HepG2 (cell line): Measurements from ENCODE around the gene PIEZO2.

ENCODE experiments used
- ATF2 ChIP-seq: sonication (generic); formaldehyde crosslinking; IDR thresholded peaks from 2 replicates; pipeline ENCODE4 v1.4.0; 2020; ENCODE audit warnings: missing genetic modification reagents
- HCFC1 ChIP-seq: fragments of 150-350 bp; IDR thresholded peaks from 2 replicates; pipeline ENCODE4 v1.6.1; 2014; ENCODE audit warnings: low read depth, low read length
- MXI1 ChIP-seq: IDR thresholded peaks from 3 replicates; pipeline ENCODE4 v1.6.1; 2012; ENCODE audit warnings: low read depth, low read length, inconsistent platforms, borderline replicate concordance
- NFE2L2 ChIP-seq: fragments of 150-350 bp; IDR thresholded peaks from 2 replicates; pipeline ENCODE4 v1.6.1; 2014; ENCODE audit warnings: low read length
- RBAK ChIP-seq: sonication (generic); formaldehyde crosslinking; IDR thresholded peaks from 2 replicates; pipeline ENCODE4 v1.5.1; 2020; ENCODE audit warnings: mild to moderate bottlenecking, missing genetic modification reagents
- RNF219 ChIP-seq: sonication (generic); formaldehyde crosslinking; IDR thresholded peaks from 2 replicates; pipeline ENCODE4 v1.5.0; 2020; ENCODE audit warnings: mild to moderate bottlenecking, missing genetic modification reagents
- ZBTB38 ChIP-seq: sonication (generic); formaldehyde crosslinking; IDR thresholded peaks from 2 replicates; pipeline ENCODE4 v1.5.1; 2020; ENCODE audit warnings: mild to moderate bottlenecking, missing genetic modification reagents
- ZNF121 ChIP-seq: sonication (generic); formaldehyde crosslinking; IDR thresholded peaks from 2 replicates; pipeline ENCODE4 v1.5.0; 2020; ENCODE audit warnings: mild to moderate bottlenecking, missing genetic modification reagents
- ZNF704 ChIP-seq: sonication (generic); formaldehyde crosslinking; IDR thresholded peaks from 2 replicates; pipeline ENCODE4 v1.8.1; 2023; ENCODE audit warnings: mild to moderate bottlenecking, inconsistent platforms, moderate library complexity, missing genetic modification reagents, borderline replicate concordance
- ZSCAN9 ChIP-seq: IDR thresholded peaks from 2 replicates; pipeline ENCODE4 v1.6.1; 2016; ENCODE audit warnings: borderline replicate concordance

GRCh38 chr18:11042247-11042646 is 107.1 kb downstream of the PIEZO2 start:
- no peak for TF ChIP-seq ZBTB38 (CRISPR knock-in tag)
- no peak for TF ChIP-seq MXI1
- no peak for TF ChIP-seq ZSCAN9 (CRISPR knock-in tag)
- no peak for TF ChIP-seq RNF219 (CRISPR knock-in tag)
- no peak for TF ChIP-seq HCFC1
- TF ChIP-seq ZNF121 (CRISPR knock-in tag) = no peak
- TF ChIP-seq RBAK = no peak
- TF ChIP-seq NFE2L2 = no peak
- no peak for TF ChIP-seq ZNF704 (CRISPR knock-in tag)
- no peak for TF ChIP-seq ATF2
